GM12878 (cell line): ENCODE results near the gene GSK3A. TPM values are rescaled to one million over a fixed set of nuclear protein-coding genes. Genes with fewer than 3 reads are reported as not detected.

Experiments used
- ATAC-seq: fragments of 200-7000 bp; cut with Tn5 transposase; 3 replicates; pipeline ENCODE4 v1.9.1; 2020; ENCODE audit warnings: mild to moderate bottlenecking, moderate library complexity
- BruUV-seq: library from RNA; stranded (reverse); fragments of 400-500 nt; replicated peaks from 2 replicates; lab custom pipeline; 2021; lab: Mats Ljungman, UMichigan
- CTCF ChIA-PET: fragments of 300-600 bp; sonication (Branson Sonifier 250); formaldehyde crosslinking; extraction: SDS; loops from one replicate; lab custom pipeline; 2021; ENCODE audit warnings: inconsistent platforms; lab: Yijun Ruan, JAX
- POLR2A ChIA-PET: fragments of 350-600 bp; formaldehyde crosslinking; extraction: SDS; loops from one replicate; lab custom pipeline; 2021; ENCODE audit warnings: inconsistent platforms; lab: Charles Lee
- RAD21 ChIA-PET: fragments of 300-600 bp; sonication (Branson Sonifier 250); formaldehyde crosslinking; loops from one replicate; lab custom pipeline; 2023; ENCODE audit warnings: antibody characterized with exemption; ENCODE audit not compliant: unreplicated experiment; lab: Charles Lee
- SMC1A ChIA-PET: fragments of 300-600 bp; sonication (Branson Sonifier 250); formaldehyde crosslinking; loops from one replicate; lab custom pipeline; 2023; ENCODE audit not compliant: unreplicated experiment, uncharacterized antibody; lab: Charles Lee
- DNase-seq: peaks from one replicate; pipeline ENCODE4 v3.0.0-alpha.2; 2011; ENCODE audit warnings: low read depth, low spot score
- FAIRE-seq: peaks from 3 replicates; lab custom pipeline; 2011; peaks lifted over from hg19 to GRCh38; lab: Jason Lieb, UNC
- H2AFZ ChIP-seq: 2 replicates; pipeline ENCODE4 v1.6.0; 2011; ENCODE audit warnings: low read depth, low read length, control low read depth; ENCODE audit not compliant: control insufficient read depth
- H3K27ac ChIP-seq: 2 replicates; pipeline ENCODE4 v1.5.1; 2011; ENCODE audit warnings: control low read depth; ENCODE audit not compliant: control insufficient read depth, insufficient read depth
- H3K27me3 ChIP-seq, 2 experiments: replicated peaks in 1 of 2; 2 replicates each; pipeline versions ENCODE4 v1.6.0 to v1.6.1; 2011; ENCODE audit warnings: low read length in 1 of 2; ENCODE audit not compliant: control insufficient read depth in 2 of 2, insufficient read depth in 2 of 2
- H3K36me3 ChIP-seq, 2 experiments: 2 replicates each; pipeline ENCODE4 v1.5.1; 2011; ENCODE audit warnings: low read length in 1 of 2; ENCODE audit not compliant: control insufficient read depth in 2 of 2, insufficient read depth in 2 of 2
- H3K4me1 ChIP-seq: 2 replicates; pipeline ENCODE4 v1.6.1; 2011; ENCODE audit warnings: mild to moderate bottlenecking, low read length, moderate library complexity, mixed read lengths; ENCODE audit not compliant: control insufficient read depth, insufficient read depth
- H3K4me2 ChIP-seq: 2 replicates; pipeline ENCODE4 v1.6.0; 2011; ENCODE audit warnings: control low read depth; ENCODE audit not compliant: control insufficient read depth, insufficient read depth
- H3K4me3 ChIP-seq: fragments of 200-600 bp; sonication (generic); 2 replicates; pipeline ENCODE4 v1.5.1; 2016
- H3K79me2 ChIP-seq: 2 replicates; pipeline ENCODE4 v1.6.0; 2011; ENCODE audit warnings: low read length; ENCODE audit not compliant: control insufficient read depth, insufficient read depth
- H3K9ac ChIP-seq: 2 replicates; pipeline ENCODE4 v1.8.0; 2011; ENCODE audit warnings: low read length, control low read depth, mixed read lengths; ENCODE audit not compliant: control insufficient read depth, insufficient read depth
- H3K9me3 ChIP-seq: replicated peaks from 3 replicates; pipeline ENCODE4 v1.5.1; 2011; ENCODE audit warnings: mild to moderate bottlenecking, low read length; ENCODE audit not compliant: control insufficient read depth, insufficient read depth
- H4K20me1 ChIP-seq: 2 replicates; pipeline ENCODE4 v1.6.0; 2011; ENCODE audit not compliant: control insufficient read depth, insufficient read depth
- ATF7 ChIP-seq: fragments of 450-650 bp; IDR thresholded peaks from 2 replicates; pipeline ENCODE4 v1.6.1; 2016; ENCODE audit warnings: low read depth, mild to moderate bottlenecking
- DPF2 ChIP-seq: fragments of 450-650 bp; IDR thresholded peaks from 2 replicates; pipeline ENCODE4 v1.6.1; 2017; ENCODE audit warnings: mild to moderate bottlenecking
- JUND ChIP-seq: IDR thresholded peaks from 2 replicates; pipeline ENCODE4 v1.6.1; 2012; ENCODE audit warnings: low read depth, mild to moderate bottlenecking, low read length, improper control_type of control experiment, moderate library complexity
- MYC ChIP-seq: IDR thresholded peaks from 2 replicates; pipeline ENCODE4 v1.6.1; 2011; ENCODE audit warnings: mild to moderate bottlenecking, low read length, moderate library complexity, inconsistent platforms; ENCODE audit not compliant: insufficient read depth, insufficient replicate concordance, insufficient read length, severe bottlenecking
- NR2F1 ChIP-seq: fragments of 450-650 bp; conservative IDR thresholded peaks from 2 replicates; pipeline ENCODE4 v1.6.1; 2017; ENCODE audit warnings: mild to moderate bottlenecking
- RAD51 ChIP-seq: fragments of 450-650 bp; IDR thresholded peaks from 2 replicates; pipeline ENCODE4 v1.6.1; 2016; ENCODE audit warnings: moderate library complexity, mild to moderate bottlenecking, inconsistent platforms
- SIN3A ChIP-seq: IDR thresholded peaks from 2 replicates; pipeline ENCODE4 v1.6.1; 2012; ENCODE audit warnings: low read depth, low read length, improper control_type of control experiment
- SPI1 ChIP-seq: IDR thresholded peaks from 2 replicates; pipeline ENCODE4 v1.6.1; 2011; ENCODE audit warnings: low read depth, mild to moderate bottlenecking, low read length, moderate library complexity, borderline replicate concordance; ENCODE audit not compliant: insufficient read depth
- TBL1XR1 ChIP-seq: IDR thresholded peaks from 2 replicates; pipeline ENCODE4 v1.6.1; 2012; ENCODE audit warnings: low read depth, low read length, improper control_type of control experiment
- ZSCAN29 ChIP-seq: fragments of 450-650 bp; IDR thresholded peaks from 2 replicates; pipeline ENCODE4 v1.6.1; 2017; ENCODE audit warnings: mild to moderate bottlenecking, moderate library complexity
- WGBS: methylation state at CpG from one replicate; pipeline ENCODE4 v1.1.6; 2016; ENCODE audit warnings: low lambda C conversion rate; ENCODE audit not compliant: insufficient replicate concordance, insufficient coverage; ENCODE audit errors: missing lambda C conversion rate; 5-methylcytosine and 5-hydroxymethylcytosine counted together
- in situ Hi-C: fragments of 300-500 bp; cut with MboI; formaldehyde crosslinking; loops from 9 replicates; pipeline ENCODE4 v1.14.3; 2018; ENCODE audit warnings: mixed read lengths
- intact Hi-C: fragments of 100-400 bp; cut with micrococcal nuclease; formaldehyde crosslinking; loops from one replicate; pipeline ENCODE4 v1.14.2; 2022; ENCODE audit not compliant: unreplicated experiment
- polyA plus RNA-seq, 11 experiments: library from polyadenylated mRNA; depleted of rRNA in 4 of 11; unstranded in 6 of 11; stranded (reverse) in 5 of 11; fragments of >200 nt; fragmentation: Nextera tagmentation in 4 of 11; fragmentation: Illumina TruSeq in 1 of 11; extraction: Ambion mirVana in 4 of 11; extraction: Trizol in 1 of 11; gene quantifications; 1 replicate in 1 of 11; 2 replicates in 10 of 11; pipeline versions ENCODE4 v1.2.1 to v1.2.3, GENCODE V29; 2011 to 2016; ENCODE audit warnings: inconsistent platforms in 2 of 11, missing spikeins in 2 of 11, low read depth in 1 of 11
- total RNA-seq, 4 experiments: library from RNA; depleted of rRNA in 3 of 4; stranded (reverse); fragments of >200 nt in 3 of 4; fragmentation: Illumina TruSeq in 1 of 4; extraction: Trizol in 1 of 4; gene quantifications; 2 replicates each; pipeline versions ENCODE4 v1.2.1 to v1.2.3, GENCODE V29; 2013 to 2021
- TF ChIP-seq, protein P1 (sequence below): IDR thresholded peaks from 2 replicates; pipeline ENCODE4 v1.6.1; 2011; ENCODE audit warnings: mild to moderate bottlenecking, low read depth, low read length, moderate library complexity; ENCODE audit not compliant: insufficient replicate concordance
- TF ChIP-seq, protein P2 (sequence below): fragments of 450-650 bp; IDR thresholded peaks from 2 replicates; pipeline ENCODE4 v1.6.1; 2014; ENCODE audit warnings: mild to moderate bottlenecking
- TF ChIP-seq, protein P3 (sequence below): fragments of 450-650 bp; IDR thresholded peaks from 2 replicates; pipeline ENCODE4 v1.6.1; 2018; ENCODE audit warnings: mild to moderate bottlenecking, low read depth, moderate library complexity; ENCODE audit not compliant: partially characterized antibody

The GSK3A gene
- total and polyA plus RNA-seq, 10 of the 15 experiments (the other 5 are each of a cell fraction or from before 2014, with no cell fraction given), result 1.00 to 47.9 (median 15.2) TPM

DNA sequence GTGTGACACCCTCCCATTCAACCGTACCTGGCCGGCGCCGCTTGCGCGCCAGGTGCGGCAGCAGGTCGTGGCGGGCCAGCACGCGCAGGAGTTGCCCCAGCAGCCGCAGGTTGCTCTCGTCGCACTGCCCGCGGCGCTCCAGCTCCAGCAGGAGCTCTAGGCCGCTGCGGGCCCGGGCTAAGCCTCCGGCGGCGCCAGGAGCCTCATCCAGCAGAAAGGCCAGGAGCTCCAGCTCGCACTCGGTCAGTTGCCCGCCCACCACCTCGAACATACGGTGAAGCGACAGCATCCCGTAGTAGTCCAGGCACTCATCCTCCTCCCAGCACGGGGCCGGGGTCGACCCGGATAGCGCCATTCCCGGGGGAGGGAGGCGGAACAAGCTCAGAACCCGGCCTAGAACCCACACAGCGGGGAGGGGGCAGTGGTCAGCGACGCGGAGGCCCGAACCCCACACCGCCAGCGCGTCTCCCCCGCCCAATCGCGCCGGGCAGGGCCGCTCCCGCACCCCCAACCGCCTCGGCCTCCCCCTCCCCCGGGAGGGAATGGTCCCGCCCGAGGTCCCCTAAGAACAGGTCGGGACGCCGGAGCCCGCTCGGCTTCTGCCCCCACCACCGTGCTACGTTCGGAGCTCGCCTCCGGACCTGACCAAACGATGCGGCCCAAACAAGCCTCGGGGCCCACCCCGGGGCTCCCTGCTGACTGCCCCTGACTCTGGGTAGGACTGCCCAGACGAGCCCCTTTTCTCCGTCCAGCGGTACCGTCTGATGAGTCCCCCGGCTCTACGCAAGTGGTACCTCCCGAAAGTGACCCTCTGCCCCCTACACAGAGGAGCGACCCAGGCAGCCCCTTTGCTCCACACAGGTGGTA, 25.5 kb downstream of the GSK3A start (continued):
- TF ChIP-seq, protein P1, sequence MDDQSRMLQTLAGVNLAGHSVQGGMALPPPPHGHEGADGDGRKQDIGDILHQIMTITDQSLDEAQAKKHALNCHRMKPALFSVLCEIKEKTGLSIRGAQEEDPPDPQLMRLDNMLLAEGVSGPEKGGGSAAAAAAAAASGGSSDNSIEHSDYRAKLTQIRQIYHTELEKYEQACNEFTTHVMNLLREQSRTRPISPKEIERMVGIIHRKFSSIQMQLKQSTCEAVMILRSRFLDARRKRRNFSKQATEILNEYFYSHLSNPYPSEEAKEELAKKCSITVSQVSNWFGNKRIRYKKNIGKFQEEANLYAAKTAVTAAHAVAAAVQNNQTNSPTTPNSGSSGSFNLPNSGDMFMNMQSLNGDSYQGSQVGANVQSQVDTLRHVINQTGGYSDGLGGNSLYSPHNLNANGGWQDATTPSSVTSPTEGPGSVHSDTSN, result no peak
- TF ChIP-seq RAD51, result no peak
- peak; percentile 67 for TF ChIP-seq ATF7
- TF ChIP-seq JUND, result peak; percentile 26; the same call in 1 of the 2 replicates
- peak; percentile 51 for TF ChIP-seq NR2F1
- peak; percentile 32; the same call in 1 of the 2 replicates for TF ChIP-seq SIN3A
- peak; percentile 11; the same call in 1 of the 2 replicates for TF ChIP-seq DPF2
- peak; percentile 44 for TF ChIP-seq MYC

DNA sequence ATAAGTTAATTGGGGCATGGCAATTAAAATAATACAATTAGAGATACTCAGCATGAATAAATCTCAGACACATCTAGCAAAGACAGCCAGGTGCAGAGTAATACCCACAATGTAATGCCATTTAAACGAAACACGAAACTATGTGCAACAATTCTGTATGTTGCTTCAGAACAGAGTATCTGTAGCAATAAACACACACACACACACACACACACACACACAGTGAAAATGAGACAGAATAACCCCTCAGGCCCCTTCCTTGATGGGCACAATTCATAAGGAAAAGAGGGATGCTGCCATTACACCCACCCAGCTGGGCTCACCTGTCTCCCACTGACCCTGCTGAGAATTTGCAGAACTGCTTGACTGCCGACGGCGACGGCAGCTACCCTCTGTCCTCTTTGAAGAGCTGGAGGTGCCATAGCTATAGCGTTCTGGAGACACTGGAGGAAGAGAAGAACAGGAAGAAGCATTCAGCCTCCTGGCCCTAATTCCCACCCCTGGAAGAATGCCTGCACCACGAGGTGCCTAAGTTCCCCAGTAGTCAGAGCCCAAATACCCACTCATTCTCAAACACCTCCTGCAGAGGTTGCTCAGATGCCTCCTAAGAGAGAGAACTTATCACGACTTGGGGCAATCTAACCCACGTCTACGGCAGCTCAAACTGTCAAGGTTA, 27.5 kb downstream of the GSK3A start:
- CTCF ChIA-PET, result interaction anchor here (0.6 to 1.3 kb wide), 3 partner anchors 50 to 205 kb away, joined by 3 to 4 read pairs (median 4); partner anchors contain the start of gene POU2F2
- POLR2A ChIA-PET, result interaction anchor here (1.9 to 4.4 kb wide), 2 partner anchors 13 to 24 kb away, joined by 5 to 22 read pairs; no protein-coding TSS in a partner anchor
- in situ Hi-C loops, result no loop called here
- Histone ChIP-seq H3K4me3 (no peak overlapping the region), H3K79me2 (peaks cover 34% of the 10 kb centered on the region), H4K20me1 (no peaks in the 10 kb centered on the region), H3K27me3 (no peaks in the 10 kb centered on the region), H3K4me1 (peaks cover 15% of the 10 kb centered on the region), H3K4me2 (peak overlapping the region; percentile 28; the same call in 1 of the 2 replicates), H3K9ac (no peak overlapping the region), H3K27ac (no peak overlapping the region), H2AFZ (no peak overlapping the region), H3K36me3 (peaks cover 2 to 15% of the 10 kb centered on the region in 2 experiments; a peak in 3 of 4 replicates), H3K9me3 (no peaks in the 10 kb centered on the region)
- RAD21 ChIA-PET, result no interaction called here
- 91% methylated on average over 11 of the region's 11 CpGs for WGBS
- no peak for DNase-seq
- intact Hi-C loops, result no loop called here
- ATAC-seq, result no peak
- no peak for FAIRE-seq
- SMC1A ChIA-PET, result interaction anchor here (0.9 to 4.6 kb wide), 4 partner anchors 12 to 105 kb away, joined by 3 to 19 read pairs (median 7); no protein-coding TSS in a partner anchor
- no TSS peak for BruUV-seq
- TF ChIP-seq, protein P2, sequence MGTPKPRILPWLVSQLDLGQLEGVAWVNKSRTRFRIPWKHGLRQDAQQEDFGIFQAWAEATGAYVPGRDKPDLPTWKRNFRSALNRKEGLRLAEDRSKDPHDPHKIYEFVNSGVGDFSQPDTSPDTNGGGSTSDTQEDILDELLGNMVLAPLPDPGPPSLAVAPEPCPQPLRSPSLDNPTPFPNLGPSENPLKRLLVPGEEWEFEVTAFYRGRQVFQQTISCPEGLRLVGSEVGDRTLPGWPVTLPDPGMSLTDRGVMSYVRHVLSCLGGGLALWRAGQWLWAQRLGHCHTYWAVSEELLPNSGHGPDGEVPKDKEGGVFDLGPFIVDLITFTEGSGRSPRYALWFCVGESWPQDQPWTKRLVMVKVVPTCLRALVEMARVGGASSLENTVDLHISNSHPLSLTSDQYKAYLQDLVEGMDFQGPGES, result no peak
- TF ChIP-seq, protein P3, sequence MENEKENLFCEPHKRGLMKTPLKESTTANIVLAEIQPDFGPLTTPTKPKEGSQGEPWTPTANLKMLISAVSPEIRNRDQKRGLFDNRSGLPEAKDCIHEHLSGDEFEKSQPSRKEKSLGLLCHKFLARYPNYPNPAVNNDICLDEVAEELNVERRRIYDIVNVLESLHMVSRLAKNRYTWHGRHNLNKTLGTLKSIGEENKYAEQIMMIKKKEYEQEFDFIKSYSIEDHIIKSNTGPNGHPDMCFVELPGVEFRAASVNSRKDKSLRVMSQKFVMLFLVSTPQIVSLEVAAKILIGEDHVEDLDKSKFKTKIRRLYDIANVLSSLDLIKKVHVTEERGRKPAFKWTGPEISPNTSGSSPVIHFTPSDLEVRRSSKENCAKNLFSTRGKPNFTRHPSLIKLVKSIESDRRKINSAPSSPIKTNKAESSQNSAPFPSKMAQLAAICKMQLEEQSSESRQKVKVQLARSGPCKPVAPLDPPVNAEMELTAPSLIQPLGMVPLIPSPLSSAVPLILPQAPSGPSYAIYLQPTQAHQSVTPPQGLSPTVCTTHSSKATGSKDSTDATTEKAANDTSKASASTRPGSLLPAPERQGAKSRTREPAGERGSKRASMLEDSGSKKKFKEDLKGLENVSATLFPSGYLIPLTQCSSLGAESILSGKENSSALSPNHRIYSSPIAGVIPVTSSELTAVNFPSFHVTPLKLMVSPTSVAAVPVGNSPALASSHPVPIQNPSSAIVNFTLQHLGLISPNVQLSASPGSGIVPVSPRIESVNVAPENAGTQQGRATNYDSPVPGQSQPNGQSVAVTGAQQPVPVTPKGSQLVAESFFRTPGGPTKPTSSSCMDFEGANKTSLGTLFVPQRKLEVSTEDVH, result no peak
- TF ChIP-seq TBL1XR1, result no peak
- TF ChIP-seq SPI1, result no peak
- no peak for TF ChIP-seq ZSCAN29
